ENCODE results near the gene OR2T10.

- TF ChIP-seq EZH2 (IDR thresholded peaks at IDR 0.05; ENCODE audit: borderline replicate concordance, low read depth, low read length, severe bottlenecking) (no peak), CTCF (IDR thresholded peaks at IDR 0.05; ENCODE audit: extremely low read depth in 1 of 2, insufficient read depth in 1 of 2, low read depth in 1 of 2, low read length in 2 of 2) (no peak)
These were observed 4.8 kb downstream of the OR2T10 start for GRCh38 chr1:248592655-248593054.

Measured in endothelial cell of umbilical vein (primary cell).